SH-SY5Y (cell line): ENCODE results near the gene PPP2R5C.
A peak's percentile ranks its signal among the peaks of the same experiment; 100 is the strongest.

Source experiments
- GATA2 ChIP-seq: IDR thresholded peaks from 2 replicates; pipeline ENCODE4 v1.6.1; 2011; ENCODE audit warnings: mild to moderate bottlenecking, low read depth, low read length
- GATA3 ChIP-seq: IDR thresholded peaks from 2 replicates; pipeline ENCODE4 v1.6.1; 2011; ENCODE audit warnings: low read depth, mild to moderate bottlenecking, low read length, moderate library complexity

PPP2R5C gene

GRCh38 chr14:101828046-101828445 lies 66.5 kb downstream of the PPP2R5C start:
- no peak for TF ChIP-seq GATA2
- no peak for TF ChIP-seq GATA3

DNA sequence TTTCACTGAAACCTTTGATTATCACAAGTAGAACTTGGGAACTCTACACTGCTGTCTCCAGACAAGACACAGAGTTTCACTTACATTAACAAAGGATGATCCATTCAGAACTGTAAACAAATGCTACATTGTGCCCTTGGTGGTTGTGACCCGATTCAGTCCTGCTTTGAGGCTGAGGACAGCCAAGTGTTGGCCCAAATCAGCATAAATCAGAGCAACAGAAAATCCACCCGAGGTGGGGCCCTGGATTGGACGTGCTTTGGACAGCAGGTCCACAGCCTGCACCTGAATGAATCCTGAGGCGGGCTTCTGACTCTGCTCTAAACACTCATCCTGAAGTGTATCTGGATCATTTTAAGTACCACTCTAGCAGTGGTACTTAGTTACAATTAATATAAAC lies 68.8 kb downstream of the PPP2R5C start:
- TF ChIP-seq GATA2 (no peak), GATA3 (no peak)

GRCh38 chr14:101833045-101833444 lies 71.5 kb downstream of the PPP2R5C start:
- TF ChIP-seq GATA2 (no peak), GATA3 (no peak)

- TF ChIP-seq GATA3 (no peak), GATA2 (no peak)
Measured at GRCh38 chr14:101834397-101834796, 72.9 kb downstream of the PPP2R5C start.

DNA sequence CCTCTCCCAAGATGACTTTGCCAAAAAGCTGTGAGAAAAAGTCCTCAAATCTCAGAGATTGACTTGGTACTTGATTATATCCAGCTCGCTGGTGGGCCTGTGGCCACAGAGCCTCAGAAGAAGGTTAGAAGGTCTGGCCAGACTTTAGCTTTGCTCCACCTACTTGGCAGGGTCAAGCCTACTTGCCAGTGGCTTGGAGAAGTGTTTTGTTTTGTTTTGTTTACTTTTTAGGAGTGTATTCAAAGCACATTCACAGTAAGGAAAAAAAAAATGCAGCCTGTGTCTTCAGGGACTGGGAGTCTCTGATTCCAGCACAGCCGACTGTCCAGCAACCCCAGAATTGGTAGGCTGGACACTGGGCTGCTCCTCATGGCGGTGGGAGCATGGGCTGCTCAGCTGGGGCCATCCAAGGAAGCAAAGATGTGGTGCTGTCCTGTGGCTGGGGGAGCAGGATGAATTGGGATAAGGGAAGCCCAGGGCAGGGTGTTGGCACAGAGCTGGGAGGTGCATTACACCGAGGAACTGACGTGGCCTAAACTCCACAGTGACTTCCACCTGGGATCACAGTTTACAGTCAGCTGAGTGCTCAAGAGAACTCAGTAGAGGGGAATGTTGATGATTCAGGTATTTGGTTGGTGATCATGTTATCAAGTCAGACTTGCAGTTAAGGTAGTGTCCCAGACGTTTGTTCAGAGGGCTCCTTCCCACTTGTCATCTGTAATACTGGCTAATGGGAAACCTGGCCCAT lies 73.5 kb downstream of the PPP2R5C start:
- TF ChIP-seq GATA3 (no peak), GATA2 (no peak)

- TF ChIP-seq GATA3, result no peak
- TF ChIP-seq GATA2, result no peak
Measured at GRCh38 chr14:101835566-101835965, 74.1 kb downstream of the PPP2R5C start.

GRCh38 chr14:101836135-101836534 lies 74.6 kb downstream of the PPP2R5C start:
- TF ChIP-seq GATA3 (no peak), GATA2 (no peak)

- TF ChIP-seq GATA2, result no peak
- no peak for TF ChIP-seq GATA3
Measured at GRCh38 chr14:101838476-101838875, 77.0 kb downstream of the PPP2R5C start.

- TF ChIP-seq GATA3 (no peak), GATA2 (no peak)
Measured at GRCh38 chr14:101839236-101839635, 77.7 kb downstream of the PPP2R5C start.

GRCh38 chr14:101839661-101840060 lies 78.2 kb downstream of the PPP2R5C start:
- TF ChIP-seq GATA2 (no peak), GATA3 (no peak)

- TF ChIP-seq GATA3 (0 out of 2 replicates have a peak, but pooled peaks have one; percentile 45), GATA2 (peak; percentile 66)
Measured at GRCh38 chr14:101840649-101841369, 79.3 kb downstream of the PPP2R5C start.

DNA sequence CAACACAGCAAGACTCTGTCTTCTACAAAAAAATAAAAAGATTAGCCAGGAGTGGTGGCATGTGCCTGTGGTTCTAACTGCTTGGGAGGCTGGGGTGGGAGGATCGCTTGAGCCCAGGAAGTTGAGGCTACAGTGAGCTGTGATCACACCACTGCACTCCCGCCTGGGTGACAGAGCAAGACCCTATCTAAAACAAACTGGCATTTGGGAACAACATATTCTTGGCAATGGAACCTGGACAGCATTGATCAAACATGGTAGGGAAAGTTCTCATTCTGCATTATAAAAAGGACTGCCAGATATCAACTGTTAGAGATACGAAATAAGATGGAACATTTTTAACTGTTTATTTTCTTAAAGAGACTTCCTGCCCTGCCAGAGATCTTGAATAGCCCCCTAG lies 81.5 kb downstream of the PPP2R5C start:
- TF ChIP-seq GATA2 (no peak), GATA3 (no peak)

- TF ChIP-seq GATA2 (peak; percentile 29; the same call in 1 of the 2 replicates), GATA3 (no peak)
Measured at GRCh38 chr14:101843665-101844064, 82.2 kb downstream of the PPP2R5C start.

GRCh38 chr14:101844219-101844618 lies 82.7 kb downstream of the PPP2R5C start:
- TF ChIP-seq GATA3 (no peak), GATA2 (no peak)

GRCh38 chr14:101844751-101845150 lies 83.2 kb downstream of the PPP2R5C start:
- TF ChIP-seq GATA3, result no peak
- TF ChIP-seq GATA2, result no peak
